GM15510 (cell line): ENCODE results near the gene NLRC5.

Source experiments
- POLR2A ChIP-seq: IDR thresholded peaks from 3 replicates; pipeline ENCODE4 v1.6.1; 2011; ENCODE audit warnings: borderline replicate concordance; ENCODE audit not compliant: insufficient read length; ENCODE audit errors: extremely low read depth

Gene NLRC5

DNA sequence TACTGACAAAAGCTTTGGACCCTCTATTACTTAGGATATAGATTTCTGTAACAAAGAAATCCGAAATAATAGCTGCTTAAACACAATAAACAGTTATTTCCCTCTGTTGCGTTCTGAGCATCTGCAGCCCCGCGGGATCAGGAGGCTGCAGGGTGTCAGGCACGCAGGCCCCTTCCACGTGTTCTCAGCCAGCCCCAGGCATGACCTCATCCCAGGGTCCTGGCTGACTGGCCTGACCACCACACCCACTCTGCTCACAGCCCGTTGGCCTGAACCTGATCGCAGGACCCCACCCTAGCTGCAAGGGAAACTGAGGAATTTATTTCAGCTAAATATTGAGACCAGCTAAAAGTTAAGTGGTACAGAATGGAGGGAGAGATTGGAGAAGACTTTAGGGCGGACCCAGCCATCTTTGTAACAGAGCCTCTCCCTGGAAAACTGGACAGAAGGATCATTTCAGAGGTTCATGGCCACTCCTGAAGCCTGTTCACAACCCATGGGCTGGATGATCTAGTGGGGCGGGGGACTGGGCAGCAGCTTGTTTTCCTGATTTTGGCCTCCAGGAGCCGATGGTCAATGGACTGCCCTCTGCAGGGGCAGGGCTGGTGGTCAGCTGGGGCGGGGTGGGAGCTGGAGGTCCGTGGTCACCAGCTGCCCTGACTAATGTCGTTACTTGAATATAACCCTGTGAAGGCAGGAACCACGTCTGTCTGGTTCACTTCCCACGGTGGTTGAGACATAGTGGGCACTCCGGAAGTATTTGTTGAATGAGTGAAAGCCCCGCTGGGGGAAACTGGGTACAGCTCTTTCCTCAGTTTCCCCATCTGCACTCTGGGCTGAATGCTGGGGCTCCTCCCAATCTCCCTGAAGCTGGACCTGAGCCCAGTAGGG, 16.7 kb upstream of the NLRC5 start:
- TF ChIP-seq POLR2A, result no peak

DNA sequence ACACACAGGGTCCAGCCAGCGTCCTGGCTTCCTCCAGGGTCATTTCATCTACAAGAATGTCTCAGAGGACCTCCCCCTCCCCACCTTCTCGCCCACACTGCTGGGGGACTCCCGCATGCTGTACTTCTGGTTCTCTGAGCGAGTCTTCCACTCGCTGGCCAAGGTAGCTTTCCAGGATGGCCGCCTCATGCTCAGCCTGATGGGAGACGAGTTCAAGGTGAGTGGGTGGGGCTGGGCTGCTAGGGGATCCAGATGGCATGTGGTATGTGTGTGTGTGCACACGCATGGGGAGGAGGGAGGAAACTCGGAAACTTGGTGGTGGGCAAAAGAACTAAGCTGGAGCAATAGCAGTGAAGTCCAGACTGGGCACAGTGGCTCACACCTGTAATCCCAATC, 16.1 kb upstream of the NLRC5 start:
- no peak for TF ChIP-seq POLR2A

- no peak for TF ChIP-seq POLR2A
Observed at GRCh38 chr16:56974549-56975300, 14.6 kb upstream of the NLRC5 start.

- TF ChIP-seq POLR2A, result no peak
Observed at GRCh38 chr16:56975714-56976113, 13.6 kb upstream of the NLRC5 start.

DNA sequence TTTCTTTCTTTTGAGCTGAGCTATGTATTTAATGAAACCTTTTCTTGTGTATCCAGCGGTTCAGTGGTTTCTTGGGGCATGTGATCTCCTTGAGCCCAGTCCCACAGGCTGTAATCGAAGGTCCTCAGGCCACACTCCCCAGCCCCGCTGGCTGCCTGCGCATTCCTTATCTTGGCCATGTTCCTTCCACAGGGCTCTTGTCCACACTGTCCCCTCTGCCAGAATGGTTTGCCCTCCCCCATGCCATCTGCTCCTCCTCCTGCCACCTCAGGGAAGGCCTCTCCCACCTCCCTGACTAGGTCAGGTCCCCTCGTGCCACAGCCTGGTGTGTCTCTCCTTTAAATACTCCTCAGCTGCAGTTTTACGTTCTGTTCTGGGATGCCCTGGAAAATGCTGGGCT, 12.1 kb upstream of the NLRC5 start:
- TF ChIP-seq POLR2A, result no peak

GRCh38 chr16:56977823-56978430, 11.4 kb upstream of the NLRC5 start:
- TF ChIP-seq POLR2A, result no peak

DNA sequence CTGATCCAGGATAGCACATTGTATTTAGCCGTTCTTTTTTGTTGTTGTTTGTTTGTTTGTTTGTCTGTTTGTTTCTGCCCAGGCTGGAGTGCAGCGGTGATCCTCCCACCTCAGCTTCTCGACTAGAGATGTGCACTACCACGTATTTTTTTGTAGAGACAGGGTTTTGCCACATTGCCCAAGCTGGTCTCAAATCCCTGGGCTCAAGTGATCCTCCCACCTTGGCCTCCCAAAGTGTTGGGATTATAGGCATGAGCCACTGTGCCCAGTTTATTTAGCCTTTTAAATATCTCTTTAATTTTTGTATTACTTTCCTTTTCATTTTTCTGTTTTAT, 9.2 kb upstream of the NLRC5 start:
- no peak for TF ChIP-seq POLR2A

- TF ChIP-seq POLR2A, result no peak
Observed at GRCh38 chr16:56980792-56981724, 8.3 kb upstream of the NLRC5 start.

DNA sequence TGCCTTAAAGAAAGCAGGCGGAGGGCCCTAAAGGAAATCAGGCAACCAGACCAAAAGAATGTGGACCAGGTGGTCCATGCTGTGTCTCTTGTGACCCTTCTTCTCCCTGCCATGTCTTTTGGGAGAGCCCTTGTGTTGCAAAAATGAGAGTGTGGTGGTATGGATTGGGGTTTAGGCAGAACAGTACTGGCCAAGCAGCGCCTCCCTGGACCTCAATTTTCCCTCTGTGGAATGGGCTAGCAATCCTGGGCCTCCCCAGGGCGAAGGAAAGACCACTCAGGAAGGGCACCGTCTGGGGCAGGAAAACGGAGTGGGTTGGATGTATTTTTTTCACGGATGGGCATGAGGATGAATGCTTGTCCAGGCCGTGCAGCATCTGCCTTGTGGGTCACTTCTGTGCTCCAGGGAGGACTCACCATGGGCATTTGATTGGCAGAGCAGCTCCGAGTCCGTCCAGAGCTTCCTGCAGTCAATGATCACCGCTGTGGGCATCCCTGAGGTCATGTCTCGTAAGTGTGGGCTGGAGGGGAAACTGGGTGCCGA, 7.6 kb upstream of the NLRC5 start:
- no peak for TF ChIP-seq POLR2A

GRCh38 chr16:56982695-56983094, 6.7 kb upstream of the NLRC5 start:
- TF ChIP-seq POLR2A, result no peak

- no peak for TF ChIP-seq POLR2A
Observed at GRCh38 chr16:56983211-56983751, 6.1 kb upstream of the NLRC5 start.

DNA sequence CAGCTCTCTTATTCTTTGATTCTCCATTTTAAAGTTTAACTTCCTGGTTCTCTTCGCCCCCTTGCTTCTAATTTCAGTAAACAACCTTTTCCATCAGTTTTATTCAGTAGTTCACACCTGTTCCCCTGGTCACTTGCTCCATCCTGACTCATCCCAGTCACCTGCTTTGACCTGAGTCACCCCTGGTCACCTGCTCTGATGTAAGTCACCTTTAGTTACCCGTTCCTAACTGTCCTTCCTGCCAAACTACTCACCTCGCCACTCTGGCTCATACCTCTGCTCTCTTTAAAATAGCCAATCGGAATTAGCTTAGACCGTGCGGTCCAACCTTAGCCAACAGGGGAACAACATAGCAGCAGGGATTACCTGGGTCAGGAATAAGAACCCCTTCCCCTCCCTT, 4.7 kb upstream of the NLRC5 start:
- TF ChIP-seq POLR2A, result no peak

DNA sequence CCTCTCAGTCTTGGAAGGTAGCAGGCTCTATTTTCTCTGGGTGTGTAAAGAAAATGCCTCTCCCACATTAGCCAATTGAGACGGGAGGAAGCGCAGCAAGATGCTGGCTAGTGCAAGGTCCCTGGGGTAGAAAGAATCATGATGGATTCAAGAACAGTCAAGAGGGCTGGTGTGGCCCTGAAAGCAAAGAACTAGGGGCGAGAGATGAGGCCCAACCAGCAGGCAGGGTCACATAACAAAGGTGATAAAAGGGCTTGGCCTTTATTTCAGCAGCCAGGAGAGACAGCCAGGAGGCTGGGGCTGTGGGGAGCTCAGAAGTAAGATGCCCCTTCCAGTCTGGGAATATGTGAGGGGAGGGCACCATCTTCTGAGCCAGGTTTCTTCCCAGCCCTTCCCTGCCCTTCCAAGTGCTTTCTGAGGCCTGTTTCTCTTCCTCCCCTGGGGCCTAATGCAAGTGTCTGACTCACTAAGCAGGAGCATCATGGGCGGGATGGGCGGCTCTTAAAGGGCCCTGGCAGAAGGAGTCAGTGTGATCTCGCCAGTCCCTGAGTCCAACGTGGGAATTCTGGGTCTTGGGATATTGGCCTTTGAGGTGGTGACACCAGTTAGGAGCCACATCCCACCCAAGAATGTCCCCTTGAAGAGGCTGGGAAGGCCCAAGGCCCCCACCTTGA, 3.9 kb upstream of the NLRC5 start:
- TF ChIP-seq POLR2A, result no peak
